Stomach (tissue), 4 donors: ENCODE data around the gene ID4.
"Not testable (repeated sequence)": the region's sequence is repeated elsewhere in the genome, so short reads cannot be mapped to it uniquely, and the experiment has no call there.

Source experiments
- CTCF ChIP-seq, 7 experiments: fragments of 450-650 bp in 4 of 7; fragments of 200-600 bp in 3 of 7; sonication (generic) in 3 of 7; IDR thresholded peaks; one replicate each; pipeline ENCODE4 v1.5.1; 2016 to 2019; ENCODE audit warnings: antibody characterized with exemption in 7 of 7, control low read depth in 2 of 7, mild to moderate bottlenecking in 1 of 7
- EP300 ChIP-seq: sonication (generic); formaldehyde crosslinking; IDR thresholded peaks from one replicate; pipeline ENCODE4 v1.6.1; 2017; ENCODE audit warnings: antibody characterized with exemption
- POLR2A ChIP-seq, 4 donors: fragments of 450-650 bp; IDR thresholded peaks; one replicate each; pipeline ENCODE4 v1.6.1; 2016; ENCODE audit warnings: antibody characterized with exemption in 4 of 4, control low read depth in 2 of 4, mild to moderate bottlenecking in 1 of 4, moderate library complexity in 1 of 4
- POLR2AphosphoS5 ChIP-seq, 3 donors: sonication (generic); formaldehyde crosslinking; IDR thresholded peaks; one replicate each; pipeline ENCODE4 v1.6.1; 2016; ENCODE audit warnings: antibody characterized with exemption in 3 of 3

DNA sequence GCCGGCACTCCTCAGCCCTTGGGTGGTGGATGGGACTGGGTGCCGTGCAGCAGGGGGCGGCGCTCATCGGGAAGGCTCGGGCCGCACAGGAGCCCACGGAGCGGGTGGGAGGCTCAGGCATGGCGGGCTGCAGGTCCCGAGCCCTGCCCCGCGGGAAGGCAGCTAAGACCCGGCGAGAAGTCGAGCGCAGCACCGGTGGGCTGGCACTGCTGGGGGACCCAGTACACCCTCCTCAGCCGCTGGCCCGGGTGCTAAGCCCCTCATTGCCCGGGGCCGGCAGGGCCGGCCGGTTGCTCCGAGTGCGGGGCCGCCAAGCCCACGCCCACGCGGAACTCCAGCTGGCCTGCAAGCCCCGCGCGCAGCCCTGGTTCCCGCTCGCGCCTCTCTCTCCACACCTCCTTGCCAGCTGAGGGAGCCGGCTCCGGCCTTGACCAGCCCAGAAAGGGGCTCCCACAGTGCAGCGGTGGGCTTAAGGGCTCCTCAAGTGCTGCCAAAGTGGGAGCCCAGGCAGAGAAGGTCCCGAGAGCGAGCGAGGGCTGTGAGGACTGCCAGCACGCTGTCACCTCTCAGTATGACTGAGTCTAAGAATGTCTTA is 17.3 kb downstream of the ID4 start:
- TF ChIP-seq POLR2A (IDR thresholded peaks at IDR 0.05); EP300; CTCF (IDR thresholded peaks at IDR 0.05); POLR2AphosphoS5 (IDR thresholded peaks at IDR 0.05): not testable (repeated sequence)
